RCC 7860 (cell line): Measurements from ENCODE around the gene DOCK3.
"Not testable (repeated sequence)": the region's sequence is repeated elsewhere in the genome, so short reads cannot be mapped to it uniquely, and the experiment has no call there.

Experiments used
- DNase-seq: peaks from one replicate; pipeline ENCODE4 v3.0.0-alpha.2; 2015; ENCODE audit warnings: low spot score
- FAIRE-seq: peaks from 2 replicates; lab custom pipeline; 2012; peaks lifted over from hg19 to GRCh38; lab: Jason Lieb, UNC

The DOCK3 gene

DNA sequence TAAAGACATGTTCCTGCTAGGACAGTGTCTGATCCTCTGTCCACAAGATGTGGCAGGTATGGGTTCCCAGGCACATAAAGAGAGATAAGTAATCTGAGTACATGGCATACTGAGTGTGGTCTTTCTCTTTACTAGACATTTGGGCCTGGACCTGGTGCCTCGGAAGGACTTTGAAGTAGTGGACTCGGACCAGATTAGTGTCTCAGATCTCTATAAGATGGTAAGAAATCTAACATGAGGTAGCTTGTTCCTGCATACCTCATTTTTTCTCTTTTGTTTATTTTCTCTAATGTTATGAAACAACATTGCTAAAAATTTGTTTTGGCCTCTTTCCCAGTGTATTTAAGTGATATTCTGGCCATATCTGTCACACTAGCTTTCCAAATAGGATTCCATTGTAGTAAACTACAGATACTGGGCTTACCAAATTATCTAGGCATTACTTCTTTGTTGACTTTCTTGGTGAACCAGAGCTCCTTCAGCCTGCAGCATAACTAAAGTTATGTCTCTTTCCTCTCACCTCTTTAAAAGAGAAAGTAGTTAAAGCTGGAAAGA is 400.6 kb downstream of the DOCK3 start:
- DNase-seq: no peak
- FAIRE-seq: no peak

DNA sequence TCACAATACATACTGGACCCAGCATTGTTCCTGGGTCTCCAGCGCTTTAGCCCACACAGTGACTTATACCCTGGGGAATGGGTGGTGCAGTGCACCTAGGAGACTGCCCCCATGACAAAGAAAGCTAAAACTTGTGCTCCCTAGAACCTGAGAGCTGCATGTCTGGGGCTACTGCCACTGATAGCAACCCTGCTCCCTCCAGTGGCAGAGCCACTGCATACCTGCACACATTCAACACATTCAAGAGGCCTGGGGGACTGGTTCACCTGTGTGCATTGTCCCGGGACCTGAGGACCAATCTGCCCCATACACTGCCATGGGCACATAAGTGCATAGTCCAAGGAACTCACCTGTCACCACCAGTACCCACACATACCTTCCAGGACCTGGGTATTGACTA is 407.6 kb downstream of the DOCK3 start:
- no peak for FAIRE-seq

DNA sequence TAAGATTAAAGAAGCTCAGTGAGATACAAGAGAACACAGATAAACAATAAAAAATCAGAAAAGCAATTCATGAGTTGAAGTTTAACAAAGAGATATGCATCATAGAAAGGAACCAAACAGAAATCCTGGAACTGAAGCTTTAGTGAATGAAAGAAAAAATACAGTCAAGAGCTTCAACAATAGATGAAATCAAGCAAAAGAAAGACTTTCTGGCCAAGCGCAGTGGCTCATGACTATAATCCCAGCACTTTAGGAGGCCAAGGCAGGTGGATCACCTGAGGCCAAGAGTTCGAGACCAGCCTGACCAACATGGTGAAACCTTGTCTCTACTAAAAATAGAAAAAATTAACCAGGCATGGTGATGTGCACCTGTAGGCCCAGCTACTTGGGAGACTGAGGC is 408.8 kb downstream of the DOCK3 start:
- DNase-seq (no peak), FAIRE-seq (no peak)

More for the DNA sequence above, 407.6 kb downstream of the DOCK3 start:
- DNase-seq: no peak

DNA sequence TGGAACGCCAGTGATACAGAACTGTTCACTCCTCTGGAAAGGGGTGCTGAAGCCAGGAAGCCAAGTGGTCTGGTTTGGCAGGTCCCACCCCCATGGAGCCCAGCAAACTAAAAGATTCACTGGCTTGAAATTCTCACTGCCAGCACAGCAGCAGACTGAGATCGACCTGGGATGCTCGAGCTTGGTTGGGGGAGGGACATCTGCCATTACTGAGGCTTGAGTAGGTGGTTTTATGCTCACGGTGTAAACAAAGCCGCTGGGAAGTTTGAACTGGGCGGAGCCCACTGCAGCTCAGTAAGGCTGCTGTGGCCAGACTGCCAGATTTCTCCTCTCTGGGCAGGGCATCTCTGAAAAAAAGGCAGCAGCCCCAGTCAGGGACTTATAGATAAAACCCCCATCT is 417.4 kb downstream of the DOCK3 start:
- DNase-seq, FAIRE-seq: not testable (repeated sequence)

DNA sequence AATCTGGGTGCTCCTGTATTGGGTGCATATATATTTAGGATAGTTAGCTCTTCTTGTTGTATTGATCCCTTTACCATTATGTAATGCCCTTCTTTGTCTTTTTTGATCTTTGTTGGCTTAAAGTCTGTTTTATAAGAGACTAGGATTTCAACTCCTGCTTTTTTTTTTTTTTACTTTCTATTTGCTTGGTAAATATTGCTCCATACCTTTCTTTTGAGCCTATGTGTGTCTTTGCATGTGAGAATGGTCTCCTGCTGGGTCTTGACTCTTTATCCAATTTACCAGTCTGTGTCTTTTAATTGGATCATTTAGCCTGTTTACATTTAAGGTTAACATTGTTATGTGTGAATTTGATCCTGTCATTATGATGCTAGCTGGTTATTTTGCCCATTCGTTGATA is 420.1 kb downstream of the DOCK3 start:
- FAIRE-seq, DNase-seq: not testable (repeated sequence)

DNA sequence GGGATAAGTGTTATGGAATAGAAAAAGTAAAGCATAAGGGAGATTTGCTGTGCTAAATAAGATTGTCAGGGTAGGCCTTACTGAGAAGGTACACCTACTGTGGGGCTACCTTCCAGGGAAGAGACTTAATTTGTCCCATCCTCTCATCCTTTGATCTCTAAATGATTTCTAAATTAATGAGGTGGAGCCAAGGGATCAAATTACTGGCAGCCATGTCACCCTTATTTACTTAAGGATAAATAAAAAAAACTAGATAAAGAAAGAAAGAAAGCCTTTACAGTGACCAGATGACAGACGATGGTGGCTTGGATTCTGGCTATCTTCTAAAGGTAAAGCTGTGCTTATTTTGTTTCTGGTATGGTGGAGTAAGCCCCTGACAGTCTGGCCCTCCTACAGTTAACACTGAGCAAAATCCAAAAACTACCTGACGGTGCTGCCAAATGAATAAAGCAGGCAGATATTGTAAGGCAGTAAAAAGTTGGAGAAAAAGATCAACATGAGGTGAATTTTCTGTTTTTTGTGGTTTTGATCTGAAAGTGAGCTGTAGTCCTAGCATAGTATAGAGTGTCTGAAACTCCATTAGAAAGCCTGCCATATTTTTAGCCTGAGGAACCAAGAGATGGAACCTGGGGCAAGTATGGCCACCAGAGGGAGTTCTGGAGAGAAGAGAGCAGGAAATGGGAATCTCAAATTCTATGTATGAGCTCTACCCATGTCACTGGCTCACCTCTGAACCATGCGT is 425.2 kb downstream of the DOCK3 start:
- peak; percentile 23 for DNase-seq
- FAIRE-seq: no peak

DNA sequence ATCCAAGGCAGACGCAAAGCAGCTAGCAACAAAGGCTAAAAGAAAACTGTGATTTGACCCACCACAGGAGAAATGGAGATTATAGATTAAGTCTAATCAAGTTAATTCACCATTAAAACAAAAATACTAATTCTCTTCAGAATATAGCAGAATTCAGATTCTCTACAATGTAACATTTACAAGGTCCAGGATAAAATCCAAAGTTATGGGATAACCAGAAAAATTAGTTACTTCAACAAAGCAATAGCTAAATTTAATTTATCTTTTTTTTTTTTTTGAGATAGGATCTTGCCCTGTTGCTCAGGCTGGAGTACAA is 425.8 kb downstream of the DOCK3 start:
- FAIRE-seq: no peak

DNA sequence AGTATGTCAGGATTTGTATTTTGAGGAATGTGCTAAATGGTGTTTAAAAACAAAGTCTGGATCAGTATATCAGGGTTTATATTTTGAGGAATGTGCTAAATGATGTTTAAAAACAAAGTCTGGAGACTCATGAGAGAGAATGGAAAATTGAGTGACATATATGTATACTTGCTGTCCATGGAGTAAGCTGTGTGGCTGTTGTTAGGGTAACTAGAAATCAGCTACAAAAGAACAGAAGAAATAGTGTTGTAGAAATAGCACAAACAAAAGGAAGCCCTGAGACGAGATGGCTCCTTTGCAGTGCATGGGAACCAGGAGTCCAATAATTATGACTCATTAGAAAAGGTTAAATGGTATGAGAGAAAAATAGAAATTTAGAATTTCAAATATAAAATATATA is 427.7 kb downstream of the DOCK3 start:
- FAIRE-seq: no peak
- no peak for DNase-seq

More for the DNA sequence above, 425.8 kb downstream of the DOCK3 start:
- DNase-seq: no peak

DNA sequence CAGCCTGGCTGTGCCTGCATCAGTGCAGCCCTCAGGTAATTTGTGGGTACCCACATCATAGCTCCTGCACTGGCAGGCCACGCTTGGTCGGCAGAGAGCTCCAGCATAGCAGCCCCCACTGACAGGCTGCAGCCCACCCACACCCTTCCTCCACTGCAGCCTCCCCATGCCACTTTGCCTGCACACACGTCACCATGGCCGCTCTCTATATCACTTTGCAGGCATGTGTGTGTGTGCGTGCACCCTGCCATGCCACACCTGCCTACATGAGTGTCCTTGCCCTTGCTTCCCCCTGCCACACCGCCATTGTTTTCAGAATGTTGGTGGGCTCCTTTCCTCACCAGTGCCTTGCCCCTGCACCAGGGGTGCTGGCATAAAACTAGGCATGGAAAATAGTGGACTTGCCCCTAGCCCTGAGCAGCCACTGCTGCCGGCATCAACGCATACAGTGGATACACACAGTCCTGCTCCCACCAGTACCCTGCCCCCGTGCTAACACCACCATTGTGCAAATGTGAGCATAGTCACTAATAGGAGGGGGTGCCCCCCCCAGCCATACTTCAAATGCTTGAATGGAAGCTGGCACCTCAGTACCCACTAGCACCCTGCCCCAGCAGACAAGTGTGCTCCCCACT is 431.6 kb downstream of the DOCK3 start:
- FAIRE-seq (no peak), DNase-seq (no peak)

DNA sequence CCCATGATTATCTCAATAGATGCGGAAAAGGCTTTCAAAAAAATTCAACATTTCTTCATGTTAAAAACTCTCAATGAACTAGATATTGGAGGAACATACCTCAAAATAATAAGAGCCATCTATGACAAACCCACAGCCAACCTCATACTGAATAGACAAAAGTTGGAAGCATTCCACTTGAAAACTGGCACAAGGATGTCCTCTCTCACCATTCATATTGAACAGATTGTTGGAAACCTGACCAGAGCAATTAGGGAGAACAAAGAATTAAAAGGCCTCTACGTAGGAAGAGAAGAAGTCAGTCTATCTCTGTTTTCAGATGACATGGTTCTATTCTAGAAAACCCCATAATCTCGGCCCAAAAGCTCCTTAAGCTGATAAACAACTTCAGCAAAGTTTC is 435.9 kb downstream of the DOCK3 start:
- no peak for FAIRE-seq

DNA sequence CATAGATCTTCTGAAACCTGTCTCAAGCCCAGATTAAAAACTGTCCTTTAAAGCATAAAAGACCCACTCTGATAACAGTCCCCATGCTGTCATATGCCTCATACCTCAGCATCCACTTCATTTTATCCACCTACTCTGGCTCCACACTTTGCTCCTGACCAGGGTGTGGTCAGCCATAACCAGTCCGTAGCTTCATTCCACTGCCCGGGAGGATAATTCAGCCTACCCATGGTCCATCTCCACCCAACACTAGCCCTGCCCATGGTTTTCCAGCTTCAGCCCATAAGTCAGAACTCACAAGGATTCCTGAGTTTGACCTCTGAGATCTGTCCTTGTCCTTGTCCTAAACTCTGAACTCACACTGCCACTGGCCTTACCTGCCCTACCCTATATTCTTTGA is 448.2 kb downstream of the DOCK3 start:
- FAIRE-seq (no peak), DNase-seq (no peak)

More for the DNA sequence above, 435.9 kb downstream of the DOCK3 start:
- no peak for DNase-seq

DNA sequence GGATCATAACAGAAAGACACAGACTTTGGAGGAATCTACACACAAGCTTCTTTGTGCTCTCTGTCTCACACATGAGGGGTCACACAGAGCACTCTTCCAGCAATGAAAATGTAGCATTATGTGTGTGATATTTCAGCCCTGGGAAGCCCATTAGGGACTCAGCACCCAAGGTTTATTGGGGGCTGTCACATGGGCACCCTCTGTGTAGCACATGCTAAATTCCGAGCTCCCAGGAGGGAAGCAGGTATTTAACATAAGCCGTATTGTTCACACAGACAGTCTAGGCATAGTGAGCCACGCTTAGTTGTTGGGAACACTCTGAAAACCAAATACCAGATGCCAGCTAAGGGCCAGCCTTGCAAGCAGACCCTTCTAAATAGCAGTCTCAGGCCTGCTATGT is 448.8 kb downstream of the DOCK3 start:
- DNase-seq (no peak), FAIRE-seq (no peak)

DNA sequence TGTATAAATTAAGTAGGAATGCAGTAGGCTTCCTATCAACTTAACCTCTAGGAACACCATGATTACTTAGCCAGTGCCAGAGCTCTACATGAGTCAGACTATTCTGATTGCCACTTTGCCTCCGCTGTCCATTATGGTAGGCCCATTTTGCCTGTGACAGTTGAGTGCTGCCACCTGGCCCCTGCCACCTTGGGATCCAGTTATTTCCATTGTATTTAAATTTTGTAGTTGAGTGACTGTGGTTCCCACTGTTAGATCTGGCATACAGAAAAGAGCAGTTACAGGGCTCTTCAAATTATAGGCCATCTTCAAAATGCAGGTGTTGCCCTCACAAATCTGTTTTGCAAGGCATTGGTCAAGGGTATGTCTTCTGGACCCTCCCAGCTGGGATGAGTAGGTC is 456.9 kb downstream of the DOCK3 start:
- FAIRE-seq, DNase-seq: not testable (repeated sequence)

DNA sequence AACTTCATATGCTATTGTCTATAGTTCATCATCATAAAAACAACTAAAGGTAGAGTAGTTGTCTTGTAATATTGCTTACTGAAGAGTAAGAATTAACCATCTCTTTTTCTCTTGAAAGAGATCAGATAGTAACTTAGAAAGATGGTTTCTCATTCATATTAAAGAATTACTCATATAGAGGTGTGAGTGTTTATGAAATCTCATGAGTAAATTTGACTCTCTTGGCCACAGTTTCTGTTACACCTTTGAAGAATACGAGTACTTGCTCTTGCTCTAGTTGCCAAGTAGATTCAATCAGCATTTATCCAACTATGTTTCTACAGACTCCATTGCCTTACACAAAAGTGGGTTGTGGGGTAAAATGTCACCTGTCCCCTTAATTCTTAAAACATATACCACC is 463.0 kb downstream of the DOCK3 start:
- no peak for DNase-seq
- FAIRE-seq: no peak

DNA sequence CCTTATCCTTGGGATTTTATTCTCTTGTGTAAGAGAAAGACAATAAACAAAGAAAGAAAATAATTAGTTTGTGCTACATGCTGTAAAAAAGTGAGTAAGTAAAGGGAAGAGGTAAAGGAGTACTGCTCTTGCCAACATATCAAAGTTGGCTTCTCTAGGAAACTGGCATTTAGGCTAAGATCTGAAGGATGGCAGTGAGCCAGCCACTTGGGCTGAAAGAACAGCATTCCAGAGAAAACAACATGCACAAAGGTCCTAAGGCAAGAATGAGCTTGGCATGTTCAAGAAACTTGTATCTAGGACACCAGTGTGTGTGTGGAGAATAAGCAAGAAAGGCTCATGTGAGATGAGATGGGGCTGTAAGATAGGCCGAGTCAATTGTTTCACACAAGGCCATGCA is 464.9 kb downstream of the DOCK3 start:
- FAIRE-seq: no peak

DNA sequence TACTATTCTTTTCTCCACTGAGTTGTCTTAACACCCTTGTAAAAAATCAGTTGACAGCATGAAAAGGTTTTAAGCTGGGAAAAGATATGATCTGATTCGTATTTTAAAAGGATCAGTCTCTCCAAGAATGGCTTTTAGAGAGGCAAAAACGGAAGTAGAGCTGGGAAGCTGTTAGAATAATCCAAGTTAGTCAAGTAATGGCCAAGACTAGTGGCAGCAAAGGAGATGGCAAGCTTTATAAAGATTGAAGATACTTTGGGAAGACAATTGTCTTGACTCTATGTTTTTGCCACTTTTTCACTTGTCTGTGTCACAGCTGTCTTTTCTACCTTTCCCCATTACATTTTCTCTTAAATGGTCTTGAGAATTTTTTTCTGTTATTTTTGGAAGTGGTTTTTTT is 466.8 kb downstream of the DOCK3 start:
- no peak for DNase-seq
- FAIRE-seq: no peak

More for the DNA sequence above, 464.9 kb downstream of the DOCK3 start:
- DNase-seq: no peak

DNA sequence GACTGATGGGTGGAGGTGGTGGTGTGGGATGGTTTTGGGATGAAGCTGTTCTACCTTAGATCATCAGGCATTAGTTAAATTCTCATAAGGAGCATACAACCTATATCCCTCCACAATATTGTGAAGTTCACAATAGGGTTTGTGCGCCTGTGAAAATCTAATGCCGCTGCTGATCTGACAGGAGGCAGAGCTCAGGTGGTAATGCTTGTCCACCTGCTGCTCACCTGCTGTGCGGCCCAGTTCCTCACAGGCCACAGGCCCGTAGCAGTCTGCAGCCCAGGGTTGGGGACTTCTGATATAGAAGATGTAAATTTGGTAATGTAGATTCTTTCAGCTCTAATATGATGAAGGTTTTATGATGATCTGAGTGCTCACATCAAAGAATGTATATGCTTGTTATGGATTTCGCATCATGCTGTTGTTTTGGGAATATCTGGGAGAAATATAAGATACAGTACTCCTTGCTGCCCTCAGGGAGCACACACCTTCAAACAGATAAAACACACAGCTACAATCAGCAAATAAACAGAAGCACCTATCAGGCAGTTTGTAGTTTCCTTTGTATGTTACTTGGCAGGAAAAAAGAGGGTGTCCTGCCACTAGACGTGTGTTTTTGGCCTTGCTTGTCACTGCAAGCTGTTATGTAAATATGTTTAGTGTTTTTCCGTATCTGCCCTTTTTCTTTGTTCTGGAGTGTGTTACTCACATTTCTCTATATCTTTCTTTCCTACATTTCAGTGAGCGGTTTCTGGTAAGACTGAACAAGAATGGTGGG is 471.3 kb downstream of the DOCK3 start:
- FAIRE-seq (no peak), DNase-seq (no peak)

DNA sequence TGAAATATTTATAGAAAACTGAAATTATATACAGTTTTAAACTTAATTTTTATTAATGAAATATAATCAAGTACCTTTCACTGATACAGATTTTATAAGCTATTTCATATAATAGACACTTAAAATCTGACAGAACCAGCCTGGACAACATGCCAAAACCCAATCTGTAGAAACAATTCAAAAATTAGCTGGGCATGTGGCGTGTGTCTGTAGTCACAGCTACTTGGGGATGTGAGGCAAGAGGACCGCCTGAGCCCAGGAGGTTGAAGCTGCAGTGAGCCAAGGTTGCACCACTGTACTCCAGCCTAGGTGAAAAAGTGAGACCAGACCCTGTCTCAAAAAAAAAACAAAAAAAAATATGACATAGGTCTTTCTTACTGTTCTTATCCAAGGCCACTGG is 472.1 kb downstream of the DOCK3 start:
- FAIRE-seq: no peak
- DNase-seq: no peak

DNA sequence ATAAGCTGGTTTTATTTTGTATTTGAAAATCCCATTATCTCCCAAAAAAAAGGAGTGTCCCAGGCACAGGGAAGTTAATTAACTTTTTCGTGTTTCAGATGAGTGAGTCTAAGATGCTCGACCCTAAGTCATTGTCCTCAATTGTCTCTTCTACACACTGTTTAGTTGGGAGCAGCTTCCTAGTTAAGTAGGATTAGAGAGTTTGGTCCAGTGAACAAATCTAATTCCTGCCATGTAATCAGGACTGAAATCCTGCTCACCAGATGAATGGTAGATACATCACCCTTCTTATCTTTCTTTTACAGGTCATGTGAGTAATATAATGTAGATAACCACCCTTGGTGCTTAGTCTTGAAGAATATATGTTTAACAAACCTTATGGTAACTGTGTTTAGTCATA is 481.4 kb downstream of the DOCK3 start:
- DNase-seq (no peak), FAIRE-seq (no peak)

DNA sequence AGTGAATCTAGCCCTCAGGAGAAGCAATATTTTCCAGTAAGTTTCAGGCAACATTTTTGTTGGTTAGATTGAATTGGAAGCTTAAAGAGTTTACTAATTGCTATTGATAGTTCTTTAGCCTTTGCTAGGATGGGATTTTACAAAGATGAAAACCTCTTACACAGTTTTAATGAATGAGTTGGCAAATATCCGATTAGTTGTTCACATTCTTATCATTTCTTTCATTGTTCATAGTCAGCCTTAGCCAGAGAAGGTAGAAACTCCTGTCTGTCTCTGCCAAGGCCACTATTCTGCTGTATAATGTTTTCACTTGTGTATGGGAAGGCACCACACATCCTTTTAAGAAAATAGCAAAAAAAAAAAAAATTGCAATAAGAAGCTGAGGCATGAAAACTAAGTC is 488.3 kb downstream of the DOCK3 start:
- FAIRE-seq (no peak), DNase-seq (no peak)

DNA sequence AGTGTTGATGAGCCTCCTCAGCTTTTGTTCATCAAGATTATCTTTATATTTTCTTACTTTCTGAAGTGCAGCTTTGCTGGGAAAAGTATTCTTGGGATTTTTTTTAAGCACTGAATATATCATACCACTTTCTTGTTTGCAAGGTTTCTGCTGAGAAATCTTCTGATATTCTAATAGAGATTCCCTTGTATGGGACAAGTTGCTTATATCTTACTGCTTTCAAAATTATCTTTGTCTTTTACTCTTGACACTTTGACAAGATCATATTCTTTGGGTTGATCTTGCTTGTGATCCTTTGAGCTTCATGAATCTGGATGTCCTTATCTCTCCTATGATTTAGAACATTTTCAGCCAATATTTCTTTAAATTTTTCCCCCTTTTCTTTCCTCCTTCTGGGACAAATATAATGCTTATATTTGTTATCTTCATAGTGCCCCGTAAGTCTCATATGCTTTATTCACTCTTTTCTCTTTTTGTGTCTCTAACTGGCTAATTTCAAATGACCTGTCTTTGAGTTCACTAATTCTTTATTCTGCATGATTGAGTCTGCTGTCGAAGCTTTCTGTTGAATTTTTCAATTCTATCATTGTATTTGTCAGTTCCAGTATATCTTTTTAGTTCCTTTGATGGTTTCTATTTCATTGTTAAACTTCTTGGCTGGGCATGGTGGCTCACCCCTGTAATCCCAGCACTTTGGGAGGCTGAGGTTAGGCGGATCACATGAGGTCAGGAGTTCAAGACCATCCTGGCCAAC is 499.0 kb downstream of the DOCK3 start:
- FAIRE-seq (no peak), DNase-seq (no peak)
